MM.1S (cell line): ENCODE measurements around the gene GPI.

ENCODE experiments used
- EZH2 ChIP-seq: fragments of 300-600 bp; sonication (generic); optimal IDR thresholded peaks from 2 replicates; pipeline ENCODE3; 2017; ENCODE audit warnings: low read depth, mild to moderate bottlenecking, antibody characterized with exemption, low read length, mixed read lengths
- TF ChIP-seq, protein P1 (sequence below): fragments of 300-600 bp; sonication (generic); IDR thresholded peaks from 2 replicates; pipeline ENCODE4 v1.5.1; 2016; ENCODE audit warnings: antibody characterized with exemption, low read length, mixed read lengths

GRCh38 chr19:34324320-34324719, 40.7 kb upstream of the GPI start:
- TF ChIP-seq, protein P1, sequence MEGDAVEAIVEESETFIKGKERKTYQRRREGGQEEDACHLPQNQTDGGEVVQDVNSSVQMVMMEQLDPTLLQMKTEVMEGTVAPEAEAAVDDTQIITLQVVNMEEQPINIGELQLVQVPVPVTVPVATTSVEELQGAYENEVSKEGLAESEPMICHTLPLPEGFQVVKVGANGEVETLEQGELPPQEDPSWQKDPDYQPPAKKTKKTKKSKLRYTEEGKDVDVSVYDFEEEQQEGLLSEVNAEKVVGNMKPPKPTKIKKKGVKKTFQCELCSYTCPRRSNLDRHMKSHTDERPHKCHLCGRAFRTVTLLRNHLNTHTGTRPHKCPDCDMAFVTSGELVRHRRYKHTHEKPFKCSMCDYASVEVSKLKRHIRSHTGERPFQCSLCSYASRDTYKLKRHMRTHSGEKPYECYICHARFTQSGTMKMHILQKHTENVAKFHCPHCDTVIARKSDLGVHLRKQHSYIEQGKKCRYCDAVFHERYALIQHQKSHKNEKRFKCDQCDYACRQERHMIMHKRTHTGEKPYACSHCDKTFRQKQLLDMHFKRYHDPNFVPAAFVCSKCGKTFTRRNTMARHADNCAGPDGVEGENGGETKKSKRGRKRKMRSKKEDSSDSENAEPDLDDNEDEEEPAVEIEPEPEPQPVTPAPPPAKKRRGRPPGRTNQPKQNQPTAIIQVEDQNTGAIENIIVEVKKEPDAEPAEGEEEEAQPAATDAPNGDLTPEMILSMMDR: no peak
- TF ChIP-seq EZH2: no peak
